ENCODE data around the gene DSCAML1. TPM values are rescaled to one million over a fixed set of nuclear protein-coding genes. Genes with fewer than 3 reads are reported as not detected.

The DSCAML1 gene
- total and polyA plus RNA-seq, 8 donors = 0.08 to 2.9 (median 0.45) TPM

- Histone ChIP-seq H3K36me3 (no peaks in the 10 kb centered on the region), H3K27me3 (peaks cover 0 to 29% (median 0%) of the 10 kb centered on the region in 3 donors), H3K9me3 (no peaks in the 10 kb centered on the region), H3K27ac (no peak overlapping the region), H3K4me1 (no peaks in the 10 kb centered on the region), H3K4me3 (no peak overlapping the region)
- DNase-seq = no peak
- 78 to 86% (median 82%) methylated on average over 11 to 14 of the region's 14 CpGs for WGBS, 5 donors
- no peak for TF ChIP-seq POLR2AphosphoS5 (IDR thresholded peaks at IDR 0.05)
- no peak for TF ChIP-seq POLR2A (IDR thresholded peaks at IDR 0.05)
- TF ChIP-seq EP300 (IDR thresholded peaks at IDR 0.05) = no peak
- no peak for TF ChIP-seq CTCF (IDR thresholded peaks at IDR 0.05)
- intact Hi-C loops (cut with DNase I; ENCODE audit: low total_unique reads) = no loop called here
These were observed 155.8 kb downstream of the DSCAML1 start for GRCh38 chr11:117641008-117641915.

GRCh38 chr11:117640041-117640440 is 157.0 kb downstream of the DSCAML1 start:
- intact Hi-C loops (cut with DNase I; ENCODE audit: low total_unique reads) = no loop called here
- Histone ChIP-seq H3K4me1 (no peaks in the 10 kb centered on the region), H3K36me3 (no peaks in the 10 kb centered on the region), H3K27ac (no peak overlapping the region), H3K27me3 (peaks cover 0 to 27% (median 0%) of the 10 kb centered on the region in 3 donors), H3K4me3 (no peak overlapping the region), H3K9me3 (no peaks in the 10 kb centered on the region)
- WGBS, 5 donors = 68 to 78% (median 71%) methylated on average over 7 of the region's 7 CpGs
- no peak for DNase-seq
- no peak for TF ChIP-seq CTCF (IDR thresholded peaks at IDR 0.05)
- no peak for TF ChIP-seq POLR2A (IDR thresholded peaks at IDR 0.05)
- TF ChIP-seq EP300 (IDR thresholded peaks at IDR 0.05) = no peak
- TF ChIP-seq POLR2AphosphoS5 (IDR thresholded peaks at IDR 0.05) = no peak

- TF ChIP-seq POLR2AphosphoS5 (IDR thresholded peaks at IDR 0.05) = no peak
- no peak for TF ChIP-seq EP300 (IDR thresholded peaks at IDR 0.05)
- no peak for TF ChIP-seq POLR2A (IDR thresholded peaks at IDR 0.05)
- no peak for TF ChIP-seq CTCF (IDR thresholded peaks at IDR 0.05)
- no peaks in the 10 kb centered on the region for H3K36me3 ChIP-seq
These were observed 157.4 kb downstream of the DSCAML1 start for GRCh38 chr11:117639601-117640000.

GRCh38 chr11:117638911-117639543 is 158.0 kb downstream of the DSCAML1 start:
- Histone ChIP-seq H3K27me3 (peaks cover 0 to 17% (median 0%) of the 10 kb centered on the region in 3 donors), H3K36me3 (no peaks in the 10 kb centered on the region), H3K27ac (no peak overlapping the region), H3K4me3 (no peak overlapping the region), H3K9me3 (no peaks in the 10 kb centered on the region), H3K4me1 (no peaks in the 10 kb centered on the region)
- TF ChIP-seq POLR2AphosphoS5 (IDR thresholded peaks at IDR 0.05) (no peak), POLR2A (IDR thresholded peaks at IDR 0.05) (no peak), CTCF (IDR thresholded peaks at IDR 0.05) (no peak), EP300 (IDR thresholded peaks at IDR 0.05) (no peak)
- intact Hi-C loops (cut with DNase I; ENCODE audit: low total_unique reads) = no loop called here
- DNase-seq = no peak
- WGBS, 5 donors = 57 to 69% (median 66%) methylated on average over 2 of the region's 2 CpGs

More at GRCh38 chr11:117639601-117640000, 157.4 kb downstream of the DSCAML1 start:
- DNase-seq = no peak
- H3K27me3 ChIP-seq = peaks cover 0 to 23% (median 0%) of the 10 kb centered on the region in 3 donors
- intact Hi-C loops (cut with DNase I; ENCODE audit: low total_unique reads) = no loop called here
- H3K4me1 ChIP-seq = no peaks in the 10 kb centered on the region
- no peak overlapping the region for H3K27ac ChIP-seq
- H3K4me3 ChIP-seq = no peak overlapping the region
- no peaks in the 10 kb centered on the region for H3K9me3 ChIP-seq
- 88 to 95% (median 91%) methylated on average over 7 to 8 of the region's 8 CpGs for WGBS, 5 donors
